Measurements from ENCODE around the gene RAP1B. TPM values are rescaled to one million over a fixed set of nuclear protein-coding genes. Genes with fewer than 3 reads are reported as not detected.

Gene RAP1B
- polyA plus RNA-seq, 1 donor (not counting 4 experiments of a cell fraction or from before 2014, with no cell fraction given), result 274 TPM

DNA sequence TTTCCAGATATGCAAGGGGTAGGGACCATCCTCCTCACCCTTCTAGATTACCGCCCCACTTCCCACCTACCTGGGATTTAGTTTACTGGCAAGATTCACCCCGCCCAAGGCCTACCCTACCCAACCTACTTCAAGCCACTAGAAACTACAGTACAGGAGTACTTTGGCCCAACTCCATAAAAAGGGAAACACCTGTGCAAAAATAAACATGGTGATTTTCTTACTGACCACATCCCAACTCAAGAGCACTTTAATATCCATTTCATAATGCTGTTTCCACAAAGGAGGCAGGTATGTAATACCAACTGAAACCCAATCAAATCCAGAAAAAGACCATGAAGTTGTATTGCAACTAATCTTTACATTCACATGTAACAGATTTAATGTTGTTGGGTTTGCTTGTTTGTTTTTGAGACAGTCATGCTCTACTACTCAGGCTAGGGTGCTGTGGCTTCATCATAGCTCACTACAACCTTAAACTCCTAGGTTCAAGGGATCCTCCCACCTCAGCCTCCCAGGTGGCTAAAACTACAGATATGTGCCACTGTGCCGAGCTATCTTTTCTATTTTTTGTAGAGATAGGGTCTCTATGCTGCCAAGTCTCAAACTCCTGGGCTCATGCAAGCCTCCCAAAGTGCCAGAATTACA, 41.7 kb upstream of the RAP1B start:
- Histone ChIP-seq H3K27ac (ENCODE audit: control insufficient read depth, insufficient read depth, low read length) (no peak overlapping the region), H3K36me3 (ENCODE audit: control insufficient read depth in 2 of 2, extremely low read depth in 1 of 2, insufficient read depth in 2 of 2, low read length in 2 of 2) (no peaks in the 10 kb centered on the region), H2AFZ (ENCODE audit: control insufficient read depth, low read length) (no peak overlapping the region), H3K4me3 (ENCODE audit: control insufficient read depth in 2 of 3, extremely low read depth in 1 of 3, insufficient read depth in 2 of 3, low read depth in 1 of 3, low read length in 3 of 3) (no peak overlapping the region), H3K9me3 (ENCODE audit: control insufficient read depth, low read depth, low read length) (no peaks in the 10 kb centered on the region), H3K4me2 (ENCODE audit: control insufficient read depth, extremely low read depth, insufficient read depth, low read depth, low read length) (no peak overlapping the region), H3K9ac (ENCODE audit: control insufficient read depth, extremely low read depth, insufficient read depth, low read length) (no peak overlapping the region), H3K9me1 (ENCODE audit: control insufficient read depth, extremely low read depth, insufficient read depth, low read length) (no peaks in the 10 kb centered on the region), H3K4me1 (ENCODE audit: control insufficient read depth, extremely low read depth, insufficient read depth, low read length) (peaks cover 7% of the 10 kb centered on the region), H3K79me2 (ENCODE audit: control insufficient read depth, insufficient read depth, low read length) (no peaks in the 10 kb centered on the region), H3K27me3 (ENCODE audit: control insufficient read depth, extremely low read depth, insufficient read depth, low read length) (no peaks in the 10 kb centered on the region), H4K20me1 (ENCODE audit: control insufficient read depth, extremely low read depth, insufficient read depth, low read length) (no peaks in the 10 kb centered on the region)
- dilution Hi-C loops (cut with MboI; ENCODE audit: extremely low pct_ligation_motif_present, low sequenced_read_pairs), result no loop called here
- TF ChIP-seq, protein P1, sequence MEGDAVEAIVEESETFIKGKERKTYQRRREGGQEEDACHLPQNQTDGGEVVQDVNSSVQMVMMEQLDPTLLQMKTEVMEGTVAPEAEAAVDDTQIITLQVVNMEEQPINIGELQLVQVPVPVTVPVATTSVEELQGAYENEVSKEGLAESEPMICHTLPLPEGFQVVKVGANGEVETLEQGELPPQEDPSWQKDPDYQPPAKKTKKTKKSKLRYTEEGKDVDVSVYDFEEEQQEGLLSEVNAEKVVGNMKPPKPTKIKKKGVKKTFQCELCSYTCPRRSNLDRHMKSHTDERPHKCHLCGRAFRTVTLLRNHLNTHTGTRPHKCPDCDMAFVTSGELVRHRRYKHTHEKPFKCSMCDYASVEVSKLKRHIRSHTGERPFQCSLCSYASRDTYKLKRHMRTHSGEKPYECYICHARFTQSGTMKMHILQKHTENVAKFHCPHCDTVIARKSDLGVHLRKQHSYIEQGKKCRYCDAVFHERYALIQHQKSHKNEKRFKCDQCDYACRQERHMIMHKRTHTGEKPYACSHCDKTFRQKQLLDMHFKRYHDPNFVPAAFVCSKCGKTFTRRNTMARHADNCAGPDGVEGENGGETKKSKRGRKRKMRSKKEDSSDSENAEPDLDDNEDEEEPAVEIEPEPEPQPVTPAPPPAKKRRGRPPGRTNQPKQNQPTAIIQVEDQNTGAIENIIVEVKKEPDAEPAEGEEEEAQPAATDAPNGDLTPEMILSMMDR (optimal IDR thresholded peaks at IDR 0.05 in 1 of 3, IDR thresholded peaks at IDR 0.05 in 1 of 3, conservative IDR thresholded peaks at IDR 0.05 in 1 of 3; ENCODE audit: extremely low read depth in 1 of 3, insufficient read depth in 2 of 3, low read length in 3 of 3), result no peak
- no peak for TF ChIP-seq EZH2 (IDR thresholded peaks at IDR 0.05; ENCODE audit: low read length)
- DNase-seq (ENCODE audit: low read depth, low spot score) (no peak), FAIRE-seq (no peak)

DNA sequence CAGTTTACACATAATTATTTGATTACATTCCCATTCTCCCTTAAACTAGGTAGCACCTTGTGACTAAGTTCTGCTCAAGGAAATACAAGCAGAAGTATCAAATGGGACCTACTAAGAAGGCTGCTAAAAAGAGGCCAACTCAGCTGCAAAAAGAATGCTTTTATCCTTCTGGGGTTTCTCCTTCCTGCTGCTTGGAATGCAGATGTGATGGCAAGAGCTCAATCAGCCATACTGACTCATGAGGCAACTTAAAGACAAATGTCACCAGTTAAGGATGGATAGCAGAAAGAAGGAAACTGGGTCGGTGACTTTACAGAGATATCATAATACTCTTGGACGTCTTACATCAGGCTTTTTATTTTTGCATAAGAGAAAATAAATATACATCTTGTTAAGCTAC, 38.0 kb upstream of the RAP1B start:
- no peak overlapping the region for H3K9ac ChIP-seq (ENCODE audit: control insufficient read depth, extremely low read depth, insufficient read depth, low read length)
- H3K27me3 ChIP-seq (ENCODE audit: control insufficient read depth, extremely low read depth, insufficient read depth, low read length), result no peaks in the 10 kb centered on the region
- H3K4me2 ChIP-seq (ENCODE audit: control insufficient read depth, extremely low read depth, insufficient read depth, low read depth, low read length), result no peak overlapping the region
- H3K9me1 ChIP-seq (ENCODE audit: control insufficient read depth, extremely low read depth, insufficient read depth, low read length), result no peaks in the 10 kb centered on the region
- no peak overlapping the region for H3K4me3 ChIP-seq (ENCODE audit: control insufficient read depth in 2 of 3, extremely low read depth in 1 of 3, insufficient read depth in 2 of 3, low read depth in 1 of 3, low read length in 3 of 3)
- no peak overlapping the region for H2AFZ ChIP-seq (ENCODE audit: control insufficient read depth, low read length)
- no peaks in the 10 kb centered on the region for H3K4me1 ChIP-seq (ENCODE audit: control insufficient read depth, extremely low read depth, insufficient read depth, low read length)
- no peak for FAIRE-seq
- H3K36me3 ChIP-seq (ENCODE audit: control insufficient read depth in 2 of 2, extremely low read depth in 1 of 2, insufficient read depth in 2 of 2, low read length in 2 of 2), result no peaks in the 10 kb centered on the region
- H4K20me1 ChIP-seq (ENCODE audit: control insufficient read depth, extremely low read depth, insufficient read depth, low read length), result no peaks in the 10 kb centered on the region
- no peak for DNase-seq (ENCODE audit: low read depth, low spot score)
- TF ChIP-seq EZH2 (IDR thresholded peaks at IDR 0.05; ENCODE audit: low read length), result no peak
- TF ChIP-seq, protein P1 (optimal IDR thresholded peaks at IDR 0.05 in 1 of 3, IDR thresholded peaks at IDR 0.05 in 1 of 3, conservative IDR thresholded peaks at IDR 0.05 in 1 of 3; ENCODE audit: extremely low read depth in 1 of 3, insufficient read depth in 2 of 3, low read length in 3 of 3), result no peak
- H3K27ac ChIP-seq (ENCODE audit: control insufficient read depth, insufficient read depth, low read length), result no peak overlapping the region
- H3K9me3 ChIP-seq (ENCODE audit: control insufficient read depth, low read depth, low read length), result no peaks in the 10 kb centered on the region
- no peaks in the 10 kb centered on the region for H3K79me2 ChIP-seq (ENCODE audit: control insufficient read depth, insufficient read depth, low read length)
- dilution Hi-C loops (cut with MboI; ENCODE audit: extremely low pct_ligation_motif_present, low sequenced_read_pairs), result no loop called here
